Cardiac fibroblast (primary cell): ENCODE measurements around the gene NEO1.

Source experiments
- DNase-seq, 2 donors: peaks; one replicate each; pipeline versions ENCODE4 v3.0.0 to v3.0.0-alpha.2; 2010; ENCODE audit warnings: low read depth in 2 of 2
- H3K4me3 ChIP-seq, 2 donors: replicated peaks in 1 of 2; 1 replicate in 1 of 2; 2 replicates in 1 of 2; pipeline ENCODE4 v1.5.1; 2011; ENCODE audit warnings: low read depth in 2 of 2, low read length in 2 of 2, mild to moderate bottlenecking in 2 of 2, moderate library complexity in 1 of 2
- CTCF ChIP-seq: IDR thresholded peaks from one replicate; pipeline ENCODE4 v1.5.1; 2011; ENCODE audit warnings: low read depth, mild to moderate bottlenecking, low read length, inconsistent platforms

The NEO1 gene

DNA sequence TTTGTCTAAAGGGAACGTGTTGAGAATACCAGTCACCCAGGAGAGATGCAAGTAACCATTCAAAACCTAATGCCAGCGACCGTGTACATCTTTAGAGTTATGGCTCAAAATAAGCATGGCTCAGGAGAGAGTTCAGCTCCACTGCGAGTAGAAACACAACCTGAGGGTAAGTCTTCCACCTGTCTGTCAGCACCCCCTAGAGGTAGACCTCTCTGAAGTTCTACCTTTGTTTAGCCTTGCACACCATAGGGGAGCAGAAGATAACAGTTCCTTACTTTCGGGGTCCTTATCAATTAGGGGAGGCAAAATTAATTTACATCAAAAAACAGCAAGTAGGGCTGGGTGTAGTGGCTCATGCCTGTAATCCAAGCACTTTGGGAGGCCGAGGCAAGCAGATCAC, 192.1 kb downstream of the NEO1 start:
- TF ChIP-seq CTCF = peak; percentile 23
- H3K4me3 ChIP-seq = no peak overlapping the region
- DNase-seq = no peak

- TF ChIP-seq CTCF = no peak
- DNase-seq = no peak
- H3K4me3 ChIP-seq = no peak overlapping the region
Measured at GRCh38 chr15:73246439-73246838, 194.2 kb downstream of the NEO1 start.

- no peak for DNase-seq
- TF ChIP-seq CTCF = no peak
- H3K4me3 ChIP-seq = no peak overlapping the region
Measured at GRCh38 chr15:73246898-73247297, 194.6 kb downstream of the NEO1 start.

DNA sequence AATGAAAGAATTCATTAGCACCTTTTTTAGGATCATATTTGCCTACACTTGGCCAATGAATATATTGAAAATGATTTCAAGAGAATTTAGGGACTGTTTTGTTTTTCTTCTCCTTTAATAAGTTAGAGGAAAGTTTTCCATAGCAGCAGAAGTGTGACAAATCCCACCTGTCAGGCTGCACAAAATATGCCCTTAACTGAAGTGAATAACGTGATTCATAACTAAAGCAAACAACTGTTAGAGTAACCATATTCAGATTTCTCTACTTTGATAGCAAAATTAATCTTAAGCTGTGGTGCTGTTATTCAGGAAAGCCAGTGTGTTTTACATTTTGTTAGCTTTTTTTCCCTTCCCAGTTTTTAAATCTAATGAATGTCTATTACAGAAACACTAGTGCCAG, 195.1 kb downstream of the NEO1 start:
- TF ChIP-seq CTCF = no peak
- no peak for DNase-seq
- no peak overlapping the region for H3K4me3 ChIP-seq

GRCh38 chr15:73249499-73249898, 197.2 kb downstream of the NEO1 start:
- no peak for DNase-seq
- no peak overlapping the region for H3K4me3 ChIP-seq
- TF ChIP-seq CTCF = no peak

DNA sequence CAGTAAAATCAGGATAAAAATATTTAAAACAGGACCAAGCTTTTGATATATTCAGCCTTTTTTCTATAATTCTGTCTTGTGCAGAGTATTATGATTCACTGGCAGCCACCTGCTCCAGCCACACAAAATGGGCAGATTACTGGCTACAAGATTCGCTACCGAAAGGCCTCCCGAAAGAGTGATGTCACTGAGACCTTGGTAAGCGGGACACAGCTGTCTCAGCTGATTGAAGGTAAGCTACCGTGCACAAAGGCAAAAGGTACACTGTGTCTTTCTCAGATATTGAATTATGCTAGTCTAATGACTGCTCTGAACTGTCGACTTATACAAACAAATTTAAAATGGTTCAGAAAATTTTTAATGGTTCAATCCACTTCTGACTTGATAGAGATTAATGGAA, 202.3 kb downstream of the NEO1 start:
- TF ChIP-seq CTCF = no peak
- H3K4me3 ChIP-seq = no peak overlapping the region
- DNase-seq = no peak

GRCh38 chr15:73258271-73259108, 206.2 kb downstream of the NEO1 start:
- no peak for TF ChIP-seq CTCF
- no peak overlapping the region for H3K4me3 ChIP-seq
- peak in 1 of 2 donors; percentile 9 for DNase-seq
